NOMO-1 treated with DMSO at 0.1 percent for 48 hours (cell line): ENCODE data around the gene CDK9.
A peak's percentile ranks its signal among the peaks of the same experiment; 100 is the strongest.

Experiments used
- DNase-seq: peaks from one replicate; lab custom pipeline; 2025; ENCODE audit not compliant: unreplicated experiment; lab: John Stamatoyannopoulos, UW

Gene CDK9

GRCh38 chr9:127761491-127761956, 24.3 kb upstream of the CDK9 start:
- DNase-seq, result no peak

GRCh38 chr9:127762111-127762676, 23.6 kb upstream of the CDK9 start:
- peak; percentile 23 for DNase-seq

DNA sequence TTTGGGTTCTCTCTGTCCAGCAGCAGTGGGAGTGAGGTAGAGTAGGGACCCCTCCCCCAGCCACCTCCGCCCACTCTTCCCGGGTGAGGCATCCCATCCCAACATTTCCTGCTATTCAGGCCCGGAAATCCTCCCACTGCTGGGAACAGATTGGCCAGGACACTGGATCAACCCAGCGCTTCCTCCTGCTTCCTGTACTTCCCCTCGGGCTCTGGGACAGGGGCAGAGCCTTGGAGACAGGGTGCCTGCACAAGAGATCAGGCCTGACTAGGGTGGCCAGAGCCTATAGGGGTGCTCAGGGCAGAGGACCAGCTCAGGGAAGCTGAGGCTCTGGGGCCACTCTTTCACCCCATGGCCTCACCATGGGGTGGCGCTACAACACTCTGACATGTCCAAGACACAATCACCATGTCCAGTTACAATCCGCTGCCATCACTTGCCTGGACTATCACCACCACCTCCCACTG, 21.9 kb upstream of the CDK9 start:
- peak; percentile 25 for DNase-seq

DNA sequence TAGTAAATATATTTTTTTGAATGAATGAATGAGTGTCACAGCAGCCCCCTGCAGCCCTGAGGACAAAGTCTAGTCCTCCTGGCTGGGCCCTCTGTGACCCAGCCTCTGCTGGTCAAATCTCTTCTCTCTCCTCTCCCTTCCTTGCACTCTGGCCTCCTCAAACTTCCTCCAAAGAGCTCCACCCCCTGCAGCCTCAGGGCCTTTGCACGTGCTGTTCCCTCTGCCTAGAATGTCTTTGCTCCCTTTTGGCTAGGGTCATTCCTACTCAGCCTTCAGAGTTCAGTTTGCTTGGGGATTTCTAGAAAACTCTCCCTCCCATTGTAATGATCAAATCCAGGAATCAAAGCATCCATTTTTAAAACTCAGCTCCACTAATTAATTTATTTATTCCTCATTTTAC, 20.4 kb upstream of the CDK9 start:
- DNase-seq, result no peak

DNA sequence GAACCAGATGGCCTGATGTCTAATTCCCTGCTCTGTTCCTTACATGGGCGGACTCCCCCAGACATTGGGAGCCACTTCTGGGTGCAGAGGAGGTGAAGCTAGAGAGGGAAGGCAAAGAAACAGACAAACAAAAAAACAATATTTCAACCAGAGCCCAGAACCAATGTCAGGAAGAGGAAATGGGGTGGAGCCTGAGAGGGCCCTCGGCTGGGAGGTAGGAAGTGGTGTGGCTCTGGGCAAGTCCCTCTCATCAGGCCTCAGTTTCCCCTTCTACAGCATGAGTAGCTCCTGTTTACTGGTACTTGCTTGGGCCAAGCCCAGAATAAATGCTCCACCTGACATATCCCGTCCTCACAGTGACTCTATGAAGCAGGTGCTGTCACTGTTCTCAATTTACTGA, 18.4 kb upstream of the CDK9 start:
- no peak for DNase-seq

DNA sequence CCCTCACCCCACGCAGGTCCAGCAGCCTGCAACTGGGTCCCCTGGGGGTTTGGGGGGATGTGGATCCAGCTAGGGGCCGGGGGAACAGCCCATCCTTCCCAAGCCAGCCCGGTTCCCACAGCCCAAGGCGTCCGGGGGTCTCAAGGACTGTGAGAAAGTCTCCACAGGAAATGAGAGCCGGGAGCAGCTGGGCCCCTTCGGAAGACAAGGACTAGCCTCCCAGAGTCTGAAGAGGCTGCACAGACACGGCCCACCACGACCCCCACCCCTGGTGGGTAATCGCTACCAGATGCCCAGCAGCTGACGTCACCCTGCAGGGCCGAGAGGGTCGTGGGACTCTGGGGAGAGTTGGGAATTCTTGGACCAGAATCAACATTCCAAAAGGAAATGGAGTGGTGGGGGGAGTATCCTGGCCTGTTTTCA, 17.9 kb upstream of the CDK9 start:
- DNase-seq, result no peak

DNA sequence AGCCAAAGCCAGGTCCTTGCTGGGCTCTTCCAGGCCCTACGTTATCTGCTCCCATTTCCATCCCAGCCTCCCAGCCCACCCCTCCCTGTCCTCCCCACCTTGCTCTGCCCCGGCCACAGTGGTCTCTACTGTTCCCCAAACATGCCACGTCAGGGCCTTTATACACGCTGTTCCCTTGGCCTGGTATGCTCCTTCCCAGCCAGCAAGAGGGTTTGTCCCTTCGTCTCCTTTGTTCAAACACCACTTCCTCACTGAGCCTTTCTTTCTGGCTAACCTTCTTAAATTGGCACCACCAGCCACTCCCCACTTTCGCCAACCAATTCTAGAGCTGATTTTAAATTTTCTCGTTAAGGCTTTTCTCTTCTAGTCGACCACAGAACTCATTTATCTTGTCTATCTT, 17.1 kb upstream of the CDK9 start:
- DNase-seq, result no peak

- no peak for DNase-seq
Observed at GRCh38 chr9:127769101-127769500, 16.7 kb upstream of the CDK9 start.

DNA sequence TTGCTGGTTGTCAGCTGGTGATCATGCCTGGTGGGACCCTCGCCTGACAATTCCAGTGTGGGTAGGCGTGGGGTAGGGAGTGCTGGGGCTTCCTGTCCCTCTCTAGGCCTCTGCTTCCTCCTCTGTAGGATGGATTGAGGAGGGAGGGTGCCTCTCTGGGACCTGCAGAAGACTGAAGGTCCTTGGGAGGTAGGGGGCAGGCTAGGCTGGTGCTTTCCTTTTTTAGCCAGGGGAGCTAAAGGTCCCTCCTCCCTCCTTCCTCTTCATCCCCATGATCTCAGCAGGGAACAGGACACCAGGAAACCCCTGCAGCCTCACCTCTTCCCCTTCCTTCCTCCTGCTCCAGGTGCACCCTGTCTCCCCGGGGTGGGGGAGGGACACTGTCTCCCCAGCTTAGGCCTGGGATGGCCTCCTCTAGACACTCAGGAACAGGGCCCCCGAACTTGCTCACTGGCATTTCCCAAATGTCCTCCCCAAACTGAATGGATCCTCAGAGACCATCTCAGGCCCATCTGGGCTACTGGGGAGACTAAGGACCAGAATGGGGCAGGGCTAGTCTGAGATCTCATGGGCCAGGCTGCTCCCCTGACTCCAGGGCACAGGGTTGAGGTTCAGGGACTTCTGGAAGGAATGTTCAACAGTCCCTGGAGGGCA, 15.8 kb upstream of the CDK9 start:
- no peak for DNase-seq

GRCh38 chr9:127770583-127770904, 15.3 kb upstream of the CDK9 start:
- DNase-seq, result no peak

- peak; percentile 99 for DNase-seq
Observed at GRCh38 chr9:127770905-127771569, 14.8 kb upstream of the CDK9 start.

DNA sequence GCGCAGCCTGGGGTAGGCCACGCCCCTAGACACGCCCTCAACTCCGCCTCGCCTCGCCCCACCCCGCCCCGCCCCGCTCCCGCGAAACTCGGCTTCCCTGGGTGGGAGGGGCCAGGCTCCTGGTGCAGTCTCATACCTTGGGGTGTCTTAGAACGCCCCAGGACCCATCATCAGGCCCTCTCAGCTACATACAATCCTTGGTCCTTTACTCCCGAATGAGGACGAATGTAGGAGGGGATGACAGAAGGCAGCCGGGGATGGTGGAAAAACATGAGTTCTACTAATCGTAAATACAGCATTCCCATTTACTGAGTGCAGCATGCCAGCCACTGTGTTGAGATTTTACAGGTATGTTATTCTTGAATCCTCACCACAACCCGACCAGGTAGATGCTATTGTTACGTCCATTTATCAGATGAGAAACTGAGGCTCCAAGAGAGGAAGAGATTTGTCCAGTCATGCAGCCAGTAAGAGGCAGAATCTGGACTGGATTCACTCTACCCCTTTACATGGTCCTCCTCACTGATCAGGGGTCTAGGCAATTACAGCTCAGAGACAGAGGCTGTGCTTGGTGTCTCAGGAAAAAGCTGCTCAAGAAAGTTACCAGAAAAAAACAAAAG, 14.2 kb upstream of the CDK9 start:
- no peak for DNase-seq

GRCh38 chr9:127772603-127773002, 13.2 kb upstream of the CDK9 start:
- DNase-seq, result no peak

DNA sequence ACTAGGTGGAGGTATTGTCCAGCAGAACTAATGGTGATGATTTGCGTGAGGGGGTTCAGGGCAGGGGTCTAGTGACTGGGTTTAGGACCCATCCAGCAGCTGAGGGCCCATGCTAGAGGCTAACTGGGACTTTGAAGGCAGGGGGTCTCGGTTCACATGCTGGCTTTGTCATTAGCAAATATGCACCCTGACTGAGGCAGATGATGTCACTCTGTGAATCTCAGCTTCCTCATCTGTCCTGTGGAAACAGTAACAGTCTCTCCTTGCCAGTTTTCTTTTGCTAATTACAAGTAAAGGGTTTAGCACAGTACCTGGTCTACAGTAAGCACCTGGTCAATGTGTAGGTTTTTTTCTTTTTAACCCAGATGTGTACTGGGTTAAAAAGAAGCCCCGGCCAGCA, 12.6 kb upstream of the CDK9 start:
- no peak for DNase-seq

DNA sequence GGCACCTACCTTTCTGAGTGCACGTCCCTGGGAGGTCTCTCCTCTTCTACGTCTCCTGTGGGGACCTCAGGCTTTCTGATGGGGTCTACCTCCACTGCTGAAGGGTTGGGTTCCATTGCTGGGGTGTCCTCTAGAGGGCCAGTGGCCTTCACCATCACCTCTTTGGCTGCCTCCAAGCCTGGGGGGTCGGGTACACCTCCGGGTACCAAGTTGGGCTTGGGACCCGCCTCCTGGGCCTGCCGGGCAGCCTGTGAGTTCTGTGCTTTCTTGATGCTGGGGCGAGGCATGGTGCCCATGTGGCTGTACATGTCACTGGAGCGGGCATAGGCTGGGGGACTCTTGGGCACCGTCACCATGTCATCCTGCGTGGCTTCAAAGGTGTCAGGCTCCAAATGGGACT, 11.9 kb upstream of the CDK9 start:
- no peak for DNase-seq

GRCh38 chr9:127776195-127776923, 9.5 kb upstream of the CDK9 start:
- DNase-seq, result peak; percentile 82

DNA sequence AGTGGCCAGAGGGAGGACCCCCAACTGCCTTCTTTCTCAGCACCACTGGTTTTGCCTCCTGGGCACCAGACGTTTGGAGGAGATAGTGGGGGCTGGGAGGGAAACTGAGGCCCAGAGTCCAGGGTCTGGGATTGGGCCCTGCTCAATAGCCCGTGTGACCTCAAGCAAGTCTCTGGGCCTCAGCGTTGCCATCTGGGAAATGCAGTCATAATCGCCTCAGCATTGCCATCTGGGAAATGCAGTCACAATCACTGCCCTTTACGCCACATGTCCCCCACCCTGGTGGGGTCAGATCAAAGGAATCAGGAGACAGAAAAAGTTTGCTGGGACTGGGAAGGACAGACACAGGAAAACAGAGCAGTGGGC, 8.9 kb upstream of the CDK9 start:
- no peak for DNase-seq

DNA sequence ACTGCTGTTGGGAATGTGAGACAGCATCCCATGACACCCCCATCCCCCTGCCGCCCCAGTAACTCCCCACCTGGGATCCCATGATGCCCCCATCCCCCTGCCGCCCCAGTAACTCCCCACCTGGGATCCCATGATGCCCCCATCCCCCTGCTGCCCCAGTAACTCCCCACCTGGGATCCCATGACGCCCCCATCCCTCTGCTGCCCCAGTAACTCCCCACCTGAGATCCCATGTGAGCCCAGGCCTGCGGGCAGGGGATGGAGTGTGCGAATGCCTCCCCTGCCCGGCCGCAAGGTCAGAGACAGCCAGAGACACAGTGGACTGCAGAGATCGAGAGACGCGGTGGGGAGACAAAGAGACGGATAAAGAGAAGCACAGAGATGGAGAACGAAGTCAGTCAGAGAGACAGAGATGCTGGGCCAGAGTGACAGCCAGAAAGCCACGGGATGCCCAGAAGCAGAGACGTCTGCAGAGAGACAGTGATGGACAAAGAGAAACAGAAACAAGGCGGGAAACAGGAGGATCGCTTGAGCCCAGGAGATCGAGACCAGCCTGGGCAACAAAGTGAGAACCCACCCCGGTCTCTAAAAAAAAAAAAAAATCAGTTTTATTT, 8.4 kb upstream of the CDK9 start:
- no peak for DNase-seq

DNA sequence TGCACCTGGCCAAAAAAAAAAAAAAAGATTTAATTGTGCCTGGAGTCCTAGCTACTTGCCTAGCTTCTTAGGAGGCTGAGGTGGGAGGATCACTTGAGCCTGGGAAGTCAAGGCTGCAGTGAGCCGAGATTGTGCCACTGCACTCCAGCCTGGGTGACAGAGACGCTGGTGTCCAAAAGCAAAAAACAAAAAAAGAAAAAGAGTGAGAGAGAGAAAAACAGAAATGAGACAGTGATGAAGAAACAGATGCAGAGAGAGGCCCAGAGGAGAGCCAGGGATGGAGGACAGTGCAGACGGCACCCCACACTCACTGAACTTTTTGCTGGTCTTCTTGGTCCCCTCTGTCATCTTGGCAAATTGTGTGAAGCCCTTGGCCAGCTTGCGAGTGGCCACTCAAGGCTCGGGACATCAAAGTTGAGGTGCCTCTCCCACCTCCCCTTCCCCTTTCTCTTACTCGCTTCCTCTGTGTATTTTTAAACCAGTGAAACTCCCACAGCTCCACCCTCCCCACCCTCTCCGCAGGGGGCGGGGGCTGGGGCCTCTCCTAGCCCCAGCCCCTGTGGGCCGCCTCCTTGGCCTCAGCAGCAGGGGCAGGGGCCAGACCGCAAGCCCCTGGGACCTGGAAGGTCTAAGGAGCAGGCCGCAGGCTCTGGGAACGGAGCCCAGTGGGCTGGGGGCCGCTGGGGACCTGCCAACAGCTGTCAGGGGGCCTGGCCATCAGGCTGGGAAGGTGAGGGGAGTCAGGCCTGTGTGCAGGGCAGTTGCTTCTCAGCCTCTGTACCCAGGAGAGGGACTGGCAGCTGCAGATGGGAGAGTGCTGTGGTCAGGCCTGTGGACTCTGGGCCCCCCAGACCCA, 7.3 kb upstream of the CDK9 start, which contains the start of gene SH2D3C:
Gene SH2D3C (minus strand): TSS at position 387 of the 856 bp plus-strand sequence. CDS start 39 bp downstream, at position 348.
- DNase-seq, result peak; percentile 79
